OCI-LY7 (cell line): ENCODE data around the gene FAM149B1.

Source experiments
- CTCF ChIP-seq: fragments of 200-600 bp; sonication (generic); conservative IDR thresholded peaks from 2 replicates; pipeline ENCODE4 v1.5.1; 2014; ENCODE audit warnings: mild to moderate bottlenecking, antibody characterized with exemption, low read length, moderate library complexity, mixed read lengths
- EZH2phosphoT487 ChIP-seq: fragments of 200-600 bp; sonication (generic); IDR thresholded peaks from 2 replicates; pipeline ENCODE4 v1.6.1; 2018; ENCODE audit warnings: low read depth, borderline replicate concordance, mild to moderate bottlenecking, mixed run types, antibody characterized with exemption, low read length, moderate library complexity, mixed read lengths

- TF ChIP-seq CTCF (no peak), EZH2phosphoT487 (no peak)
Measured at GRCh38 chr10:73206385-73206784, 38.5 kb downstream of the FAM149B1 start.
